Common myeloid progenitor, CD34-positive (primary cell): Measurements from ENCODE around the gene DYNLT4.

ENCODE experiments used
- CTCF ChIA-PET: fragments of 350-600 bp; sonication (Branson Sonifier 250); formaldehyde crosslinking; loops from one replicate; lab custom pipeline; 2021; ENCODE audit warnings: antibody characterized with exemption; lab: Charles Lee
- POLR2A ChIA-PET: fragments of 350-600 bp; sonication (Branson Sonifier 250); formaldehyde crosslinking; loops from one replicate; lab custom pipeline; 2021; ENCODE audit warnings: antibody characterized with exemption; lab: Charles Lee
- DNase-seq, 3 donors: peaks; one replicate each; pipeline versions ENCODE4 v3.0.0 to v3.0.0-alpha.2; 2013
- H3K27ac ChIP-seq, 2 experiments: 1 replicate in 1 of 2; 2 replicates in 1 of 2; pipeline ENCODE4 v1.7.0; 2013; ENCODE audit warnings: inconsistent platforms in 2 of 2, low read length in 2 of 2, mild to moderate bottlenecking in 2 of 2, low read depth in 1 of 2, moderate library complexity in 1 of 2; ENCODE audit not compliant: severe bottlenecking in 2 of 2, insufficient read depth in 1 of 2, poor library complexity in 1 of 2
- H3K27me3 ChIP-seq, 5 experiments: replicated peaks in 2 of 5; 1 replicate in 3 of 5; 2 replicates in 2 of 5; pipeline versions ENCODE4 v1.6.1 to v1.7.0; 2013; ENCODE audit warnings: low read length in 4 of 5, mild to moderate bottlenecking in 2 of 5, moderate library complexity in 2 of 5, inconsistent platforms in 1 of 5; ENCODE audit not compliant: insufficient read depth in 5 of 5, control insufficient read depth in 4 of 5
- H3K36me3 ChIP-seq, 4 experiments: 1 replicate in 2 of 4; 2 replicates in 2 of 4; pipeline versions ENCODE4 v1.6.1 to v1.7.0; 2013; ENCODE audit warnings: low read length in 3 of 4, control low read depth in 1 of 4, mild to moderate bottlenecking in 1 of 4; ENCODE audit not compliant: control insufficient read depth in 4 of 4, insufficient read depth in 4 of 4
- H3K4me1 ChIP-seq, 4 experiments: 1 replicate in 3 of 4; 2 replicates in 1 of 4; pipeline versions ENCODE4 v1.6.1 to v1.7.1; 2013; ENCODE audit warnings: low read length in 3 of 4, mild to moderate bottlenecking in 3 of 4, control low read depth in 1 of 4, inconsistent platforms in 1 of 4, moderate library complexity in 1 of 4; ENCODE audit not compliant: control insufficient read depth in 4 of 4, insufficient read depth in 4 of 4; ENCODE audit errors: control extremely low read depth in 1 of 4
- H3K4me3 ChIP-seq, 7 experiments: 1 replicate in 4 of 7; 2 replicates in 3 of 7; pipeline versions ENCODE4 v1.5.1 to v1.7.0; 2013; ENCODE audit warnings: mild to moderate bottlenecking in 7 of 7, low read length in 6 of 7, moderate library complexity in 6 of 7, inconsistent platforms in 2 of 7, low read depth in 2 of 7, control low read depth in 1 of 7; ENCODE audit not compliant: insufficient read depth in 4 of 7, control insufficient read depth in 1 of 7; ENCODE audit errors: extremely low read depth in 1 of 7
- H3K9me3 ChIP-seq, 5 experiments: 1 replicate in 4 of 5; 2 replicates in 1 of 5; pipeline versions ENCODE4 v1.6.1 to v1.7.1; 2013; ENCODE audit warnings: low read length in 4 of 5, mild to moderate bottlenecking in 2 of 5, inconsistent platforms in 1 of 5, low read depth in 1 of 5, moderate library complexity in 1 of 5; ENCODE audit not compliant: control insufficient read depth in 4 of 5, insufficient read depth in 2 of 5; ENCODE audit errors: control extremely low read depth in 1 of 5
- WGBS: methylation state at CpG from one replicate; pipeline ENCODE4 v1.1.5; 2013; ENCODE audit not compliant: insufficient coverage; 5-methylcytosine and 5-hydroxymethylcytosine counted together

DYNLT4 gene

GRCh38 chr1:44785501-44786137 is 21.5 kb downstream of the DYNLT4 start:
- Histone ChIP-seq H3K36me3 (peaks cover 7 to 11% (median 8%) of the 10 kb centered on the region in 4 experiments), H3K27ac (no peak overlapping the region), H3K4me3 (peak overlapping the region in 6 of 7 experiments; percentile 16 to 76 (median 58)), H3K4me1 (peaks cover 8 to 35% (median 30%) of the 10 kb centered on the region in 4 experiments), H3K27me3 (no peaks in the 10 kb centered on the region), H3K9me3 (no peaks in the 10 kb centered on the region)
- no peak for DNase-seq
- 8% methylated on average over 8 of the region's 11 CpGs for WGBS
- ChIA-PET CTCF (interaction anchor here (0.7 to 7.5 kb wide), 11 partner anchors 10 to 516 kb away, joined by 3 to 43 read pairs (median 5); partner anchors contain the start of genes BTBD19, DYNLT4, PLK3 and RNU5D-1), POLR2A (interaction anchor here (0.6 to 1.9 kb wide), 6 partner anchors 10 to 54 kb away, joined by 3 to 6 read pairs (median 4); partner anchors contain the start of genes BTBD19, DYNLT4 and PLK3)

GRCh38 chr1:44785029-44785380 is 22.1 kb downstream of the DYNLT4 start:
- H3K4me1 ChIP-seq = peaks cover 8 to 35% (median 30%) of the 10 kb centered on the region in 4 experiments
- ChIA-PET POLR2A (interaction anchor here (0.6 to 1.9 kb wide), 4 partner anchors 9 to 54 kb away, joined by 3 to 6 read pairs (median 4); partner anchors contain the start of genes BTBD19 and DYNLT4), CTCF (interaction anchor here (0.7 to 7.5 kb wide), 10 partner anchors 8 to 517 kb away, joined by 3 to 43 read pairs (median 6); partner anchors contain the start of genes BTBD19, DYNLT4, PLK3 and RNU5D-1)
- H3K27me3 ChIP-seq = no peaks in the 10 kb centered on the region
- no peak overlapping the region for H3K27ac ChIP-seq
- no peaks in the 10 kb centered on the region for H3K9me3 ChIP-seq
- no peak for DNase-seq
- 95% methylated on average over 5 of the region's 6 CpGs for WGBS
- peaks cover 7 to 16% (median 11%) of the 10 kb centered on the region in 4 experiments for H3K36me3 ChIP-seq
- H3K4me3 ChIP-seq = peak overlapping the region in 1 of 7 experiments; percentile 24

GRCh38 chr1:44784094-44785028 is 22.8 kb downstream of the DYNLT4 start:
- POLR2A ChIA-PET = interaction anchor here (0.6 to 1.2 kb wide), 2 partner anchors 8 to 34 kb away, joined by 3 to 5 read pairs; no protein-coding TSS in a partner anchor
- DNase-seq = peak in 1 of 3 donors; percentile 42
- WGBS = 13% methylated on average over 67 of the region's 71 CpGs
- Histone ChIP-seq H3K36me3 (peaks cover 7 to 23% (median 14%) of the 10 kb centered on the region in 4 experiments), H3K4me1 (peaks cover 8 to 35% (median 30%) of the 10 kb centered on the region in 4 experiments), H3K4me3 (peak overlapping the region; percentile 11 to 69 (median 23)), H3K9me3 (no peaks in the 10 kb centered on the region), H3K27ac (no peak overlapping the region), H3K27me3 (no peaks in the 10 kb centered on the region)
- CTCF ChIA-PET = interaction anchor here (1.0 to 7.5 kb wide), 9 partner anchors 9 to 54 kb away, joined by 3 to 43 read pairs (median 7); partner anchors contain the start of genes BTBD19, DYNLT4, PLK3 and RNU5D-1

GRCh38 chr1:44783697-44784093 is 23.5 kb downstream of the DYNLT4 start:
- CTCF ChIA-PET = interaction anchor here (1.0 to 2.1 kb wide), 2 partner anchors 9 to 26 kb away, joined by 3 to 9 read pairs; no protein-coding TSS in a partner anchor
- Histone ChIP-seq H3K4me3 (peak overlapping the region in 6 of 7 experiments; percentile 11 to 69 (median 30)), H3K36me3 (peaks cover 10 to 29% (median 18%) of the 10 kb centered on the region in 4 experiments), H3K4me1 (peaks cover 8 to 35% (median 30%) of the 10 kb centered on the region in 4 experiments), H3K27ac (no peak overlapping the region), H3K27me3 (no peaks in the 10 kb centered on the region), H3K9me3 (no peaks in the 10 kb centered on the region)
- no peak for DNase-seq
- POLR2A ChIA-PET = no interaction called here
- WGBS = 73% methylated on average over 5 of the region's 8 CpGs

GRCh38 chr1:44780583-44781121 is 26.5 kb downstream of the DYNLT4 start:
- Histone ChIP-seq H3K36me3 (peaks cover 10 to 51% (median 37%) of the 10 kb centered on the region in 4 experiments), H3K27me3 (no peaks in the 10 kb centered on the region), H3K9me3 (no peaks in the 10 kb centered on the region), H3K4me1 (peaks cover 5 to 46% (median 43%) of the 10 kb centered on the region in 4 experiments), H3K27ac (no peak overlapping the region), H3K4me3 (no peak overlapping the region)
- POLR2A ChIA-PET = no interaction called here
- WGBS = 97% methylated on average over 10 of the region's 14 CpGs
- DNase-seq = no peak
- CTCF ChIA-PET = interaction anchor here (0.7 to 1.4 kb wide), 6 partner anchors 9 to 67 kb away, joined by 3 to 5 read pairs (median 3); no protein-coding TSS in a partner anchor
